ENCODE measurements around the gene SLC37A4. TPM values are rescaled to one million over a fixed set of nuclear protein-coding genes. Genes with fewer than 3 reads are reported as not detected.

Gene SLC37A4
- polyA plus RNA-seq, 1 donor (not counting 4 experiments of a cell fraction or from before 2014, with no cell fraction given): 20.2 TPM

DNA sequence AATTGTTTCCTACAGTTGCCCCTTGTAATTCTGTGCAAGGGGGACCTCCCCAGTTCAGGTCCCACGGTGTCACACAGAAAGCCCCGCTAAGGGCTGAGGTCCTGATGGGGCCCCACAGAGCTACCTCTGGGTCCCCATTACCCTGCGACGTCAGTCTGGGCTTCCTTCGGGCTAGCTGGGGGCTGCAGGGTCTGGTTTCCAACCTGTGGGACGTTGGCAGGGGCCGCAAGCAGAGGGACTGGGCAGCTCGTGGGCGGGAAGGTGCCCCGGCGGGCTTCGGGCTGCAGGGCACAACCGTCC is 698 bp downstream of the SLC37A4 start:
- Histone ChIP-seq H3K4me1 (ENCODE audit: control insufficient read depth, extremely low read depth, insufficient read depth, low read length) (peaks cover 14% of the 10 kb centered on the region), H4K20me1 (ENCODE audit: control insufficient read depth, extremely low read depth, insufficient read depth, low read length) (no peaks in the 10 kb centered on the region), H3K9ac (ENCODE audit: control insufficient read depth, extremely low read depth, insufficient read depth, low read length) (peak overlapping the region; percentile 86), H3K79me2 (ENCODE audit: control insufficient read depth, insufficient read depth, low read length) (peaks cover 9% of the 10 kb centered on the region), H3K4me2 (ENCODE audit: control insufficient read depth, extremely low read depth, insufficient read depth, low read depth, low read length) (peak overlapping the region; percentile 95), H3K9me3 (ENCODE audit: control insufficient read depth, low read depth, low read length) (no peaks in the 10 kb centered on the region), H3K36me3 (ENCODE audit: control insufficient read depth in 2 of 2, extremely low read depth in 1 of 2, insufficient read depth in 2 of 2, low read length in 2 of 2) (peaks cover 16 to 22% of the 10 kb centered on the region in 2 experiments), H3K4me3 (ENCODE audit: control insufficient read depth in 2 of 3, extremely low read depth in 1 of 3, insufficient read depth in 2 of 3, low read depth in 1 of 3, low read length in 3 of 3) (peak overlapping the region; percentile 54 to 86 (median 84)), H3K9me1 (ENCODE audit: control insufficient read depth, extremely low read depth, insufficient read depth, low read length) (no peaks in the 10 kb centered on the region), H3K27me3 (ENCODE audit: control insufficient read depth, extremely low read depth, insufficient read depth, low read length) (no peaks in the 10 kb centered on the region), H2AFZ (ENCODE audit: control insufficient read depth, low read length) (peak overlapping the region; percentile 21), H3K27ac (ENCODE audit: control insufficient read depth, insufficient read depth, low read length) (peak overlapping the region; percentile 78)
- DNase-seq (ENCODE audit: low read depth, low spot score) (no peak), FAIRE-seq (no peak)
- no peak for TF ChIP-seq EZH2 (IDR thresholded peaks at IDR 0.05; ENCODE audit: low read length)
- TF ChIP-seq, protein P1, sequence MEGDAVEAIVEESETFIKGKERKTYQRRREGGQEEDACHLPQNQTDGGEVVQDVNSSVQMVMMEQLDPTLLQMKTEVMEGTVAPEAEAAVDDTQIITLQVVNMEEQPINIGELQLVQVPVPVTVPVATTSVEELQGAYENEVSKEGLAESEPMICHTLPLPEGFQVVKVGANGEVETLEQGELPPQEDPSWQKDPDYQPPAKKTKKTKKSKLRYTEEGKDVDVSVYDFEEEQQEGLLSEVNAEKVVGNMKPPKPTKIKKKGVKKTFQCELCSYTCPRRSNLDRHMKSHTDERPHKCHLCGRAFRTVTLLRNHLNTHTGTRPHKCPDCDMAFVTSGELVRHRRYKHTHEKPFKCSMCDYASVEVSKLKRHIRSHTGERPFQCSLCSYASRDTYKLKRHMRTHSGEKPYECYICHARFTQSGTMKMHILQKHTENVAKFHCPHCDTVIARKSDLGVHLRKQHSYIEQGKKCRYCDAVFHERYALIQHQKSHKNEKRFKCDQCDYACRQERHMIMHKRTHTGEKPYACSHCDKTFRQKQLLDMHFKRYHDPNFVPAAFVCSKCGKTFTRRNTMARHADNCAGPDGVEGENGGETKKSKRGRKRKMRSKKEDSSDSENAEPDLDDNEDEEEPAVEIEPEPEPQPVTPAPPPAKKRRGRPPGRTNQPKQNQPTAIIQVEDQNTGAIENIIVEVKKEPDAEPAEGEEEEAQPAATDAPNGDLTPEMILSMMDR (optimal IDR thresholded peaks at IDR 0.05 in 1 of 3, IDR thresholded peaks at IDR 0.05 in 1 of 3, conservative IDR thresholded peaks at IDR 0.05 in 1 of 3; ENCODE audit: extremely low read depth in 1 of 3, insufficient read depth in 2 of 3, low read length in 3 of 3): no peak
- dilution Hi-C loops (cut with MboI; ENCODE audit: extremely low pct_ligation_motif_present, low sequenced_read_pairs): no loop called here

- Histone ChIP-seq H3K4me3 (ENCODE audit: control insufficient read depth in 2 of 3, extremely low read depth in 1 of 3, insufficient read depth in 2 of 3, low read depth in 1 of 3, low read length in 3 of 3) (peak overlapping the region; percentile 54 to 86 (median 84)), H3K9me1 (ENCODE audit: control insufficient read depth, extremely low read depth, insufficient read depth, low read length) (no peaks in the 10 kb centered on the region), H3K36me3 (ENCODE audit: control insufficient read depth in 2 of 2, extremely low read depth in 1 of 2, insufficient read depth in 2 of 2, low read length in 2 of 2) (peaks cover 18 to 25% of the 10 kb centered on the region in 2 experiments), H3K27ac (ENCODE audit: control insufficient read depth, insufficient read depth, low read length) (peak overlapping the region; percentile 78), H3K4me1 (ENCODE audit: control insufficient read depth, extremely low read depth, insufficient read depth, low read length) (peaks cover 14% of the 10 kb centered on the region), H2AFZ (ENCODE audit: control insufficient read depth, low read length) (peak overlapping the region; percentile 66), H3K9ac (ENCODE audit: control insufficient read depth, extremely low read depth, insufficient read depth, low read length) (peak overlapping the region; percentile 86), H3K79me2 (ENCODE audit: control insufficient read depth, insufficient read depth, low read length) (peaks cover 9% of the 10 kb centered on the region), H4K20me1 (ENCODE audit: control insufficient read depth, extremely low read depth, insufficient read depth, low read length) (no peaks in the 10 kb centered on the region), H3K27me3 (ENCODE audit: control insufficient read depth, extremely low read depth, insufficient read depth, low read length) (no peaks in the 10 kb centered on the region), H3K4me2 (ENCODE audit: control insufficient read depth, extremely low read depth, insufficient read depth, low read depth, low read length) (peak overlapping the region; percentile 95), H3K9me3 (ENCODE audit: control insufficient read depth, low read depth, low read length) (no peaks in the 10 kb centered on the region)
- TF ChIP-seq, protein P1 (optimal IDR thresholded peaks at IDR 0.05 in 1 of 3, IDR thresholded peaks at IDR 0.05 in 1 of 3, conservative IDR thresholded peaks at IDR 0.05 in 1 of 3; ENCODE audit: extremely low read depth in 1 of 3, insufficient read depth in 2 of 3, low read length in 3 of 3): no peak
- TF ChIP-seq EZH2 (IDR thresholded peaks at IDR 0.05; ENCODE audit: low read length): no peak
- no peak for FAIRE-seq
- DNase-seq (ENCODE audit: low read depth, low spot score): no peak
- dilution Hi-C loops (cut with MboI; ENCODE audit: extremely low pct_ligation_motif_present, low sequenced_read_pairs): no loop called here
Observed at GRCh38 chr11:119029340-119030028, 1.2 kb downstream of the SLC37A4 start.
